ENCODE data around the gene CSH1.
"Not testable (repeated sequence)": the region's sequence is repeated elsewhere in the genome, so short reads cannot be mapped to it uniquely, and the experiment has no call there.

GRCh38 chr17:63922402-63922801 lies 26.0 kb upstream of the CSH1 start:
- TF ChIP-seq CTCF, POLR2A (IDR thresholded peaks at IDR 0.05): not testable (repeated sequence)
